ENCODE results near the gene COX19. TPM values are rescaled to one million over a fixed set of nuclear protein-coding genes. Genes with fewer than 3 reads are reported as not detected.

The COX19 gene
- total RNA-seq, 4 donors from 2014 or later = 6.3 to 13.3 (median 9.7) TPM

- Histone ChIP-seq H3K9me3 (no peaks in the 10 kb centered on the region), H3K27me3 (no peaks in the 10 kb centered on the region), H3K4me3 (no peak overlapping the region), H3K36me3 (peaks cover 0 to 29% (median 6%) of the 10 kb centered on the region in 4 donors), H3K4me1 (peaks cover 6 to 36% (median 26%) of the 10 kb centered on the region in 4 donors), H3K27ac (replicated peaks in 1 of 4) (no peak overlapping the region)
- WGBS = 88% methylated on average over 25 of the region's 33 CpGs
- intact Hi-C loops (cut with DNase I) = no loop called here
- DNase-seq (ENCODE audit: extremely low spot score) = no peak
- TF ChIP-seq POLR2A (IDR thresholded peaks at IDR 0.05; ENCODE audit: low read depth) (no peak), EP300 (IDR thresholded peaks at IDR 0.05) (no peak), POLR2AphosphoS5 (IDR thresholded peaks at IDR 0.05) (no peak), CTCF (IDR thresholded peaks at IDR 0.05) (no peak)
Observed at GRCh38 chr7:917255-918117, 57.9 kb downstream of the COX19 start.

- DNase-seq (ENCODE audit: extremely low spot score) = no peak
- H3K4me3 ChIP-seq = no peak overlapping the region
- H3K36me3 ChIP-seq = peaks cover 0 to 20% (median 8%) of the 10 kb centered on the region in 4 donors
- peaks cover 6 to 29% (median 20%) of the 10 kb centered on the region in 4 donors for H3K4me1 ChIP-seq
- no peaks in the 10 kb centered on the region for H3K27me3 ChIP-seq
- no peak overlapping the region for H3K27ac ChIP-seq (replicated peaks in 1 of 4)
- intact Hi-C loops (cut with DNase I) = no loop called here
- TF ChIP-seq EP300 (IDR thresholded peaks at IDR 0.05) = no peak
- TF ChIP-seq POLR2A (IDR thresholded peaks at IDR 0.05; ENCODE audit: low read depth) = no peak
- TF ChIP-seq CTCF (IDR thresholded peaks at IDR 0.05) = no peak
- no peak for TF ChIP-seq POLR2AphosphoS5 (IDR thresholded peaks at IDR 0.05)
- 10% methylated on average over 13 of the region's 17 CpGs for WGBS
- H3K9me3 ChIP-seq = no peaks in the 10 kb centered on the region
Observed at GRCh38 chr7:916291-916941, 58.9 kb downstream of the COX19 start.

Small RNA genes within 50 kb of the gene (small RNA-seq; reads per million reads assigned to genes)
- gene MIR339 = 5.6 to 6.9 (median 6.8) reads per million in 3 donors

Other genes starting within 250 kb of the COX19 start
- 10 to 100 TPM; 21.2 to 32.7 (median 29.4) TPM for gene DNAAF5, start 248.8 kb downstream of the COX19 start, total RNA-seq
- gene PRKAR1B, start 248.3 kb downstream of the COX19 start, total RNA-seq = 10 to 100 TPM; 15.4 to 46.9 (median 31.4) TPM
- 100 to 1,000 TPM; 132 to 149 (median 147) TPM for gene SUN1, start 143.1 kb downstream of the COX19 start, total RNA-seq
- 10 to 100 TPM; 24.7 to 41.3 (median 35.2) TPM for gene GET4, start 99.0 kb downstream of the COX19 start, total RNA-seq
- 10 to 100 TPM; 41.9 to 94.2 (median 78.3) TPM for gene ADAP1, start 20.9 kb downstream of the COX19 start, total RNA-seq
- gene CYP2W1, start 7.6 kb upstream of the COX19 start, total RNA-seq = under 1 TPM in 2 of 4 donors, not detected in 2; 0.23 to 0.66 TPM
- 10 to 100 TPM; 12.5 to 30.8 (median 25.5) TPM for gene GPR146, start 69.0 kb upstream of the COX19 start, total RNA-seq
- gene GPER1, start 112.6 kb upstream of the COX19 start, total RNA-seq = 10 to 100 TPM in 2 of 4 donors, 1 to 10 TPM in 2; 4.6 to 19.9 (median 11.0) TPM
- 10 to 100 TPM; 24.3 to 27.5 (median 25.5) TPM for gene ZFAND2A, start 184.6 kb upstream of the COX19 start, total RNA-seq